Measurements from ENCODE around the gene PSMC3.

Gene PSMC3

DNA sequence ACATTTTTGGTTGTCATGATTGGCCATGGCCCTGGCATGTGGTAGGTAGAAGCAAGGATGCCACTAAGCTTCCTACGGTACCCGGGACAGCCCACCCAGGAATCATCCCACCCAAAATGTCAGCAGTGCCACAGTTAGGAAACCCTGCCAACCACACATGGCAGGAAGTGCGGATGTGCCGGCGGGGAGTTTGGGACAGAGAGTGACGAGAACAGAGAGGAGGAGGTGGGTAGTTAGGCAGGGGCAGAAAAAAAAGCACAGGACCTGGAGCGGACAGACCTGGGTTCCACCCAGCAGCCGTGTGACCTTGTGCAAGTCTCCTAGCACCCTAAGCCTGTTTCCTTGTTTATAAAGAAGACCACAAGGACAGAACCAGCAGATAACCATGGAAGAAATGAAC lies 51.2 kb downstream of the PSMC3 start:
- DNase-seq: peak; percentile 62 to 86

DNA sequence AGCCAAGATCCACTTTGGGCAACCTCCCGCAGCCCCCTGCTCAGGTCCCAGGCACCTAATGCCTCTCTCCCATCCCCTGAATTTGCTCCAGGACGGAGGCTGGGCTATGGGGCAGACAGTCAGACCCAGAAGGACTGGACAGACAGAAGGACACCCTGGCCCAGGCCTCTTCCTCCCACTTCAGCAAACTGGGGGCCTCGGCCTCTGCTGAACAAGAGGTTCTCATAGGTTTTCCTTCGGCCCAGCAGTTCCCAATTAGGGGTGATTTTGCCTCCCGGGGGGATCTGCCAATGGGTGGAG lies 51.6 kb downstream of the PSMC3 start:
- DNase-seq: no peak

DNA sequence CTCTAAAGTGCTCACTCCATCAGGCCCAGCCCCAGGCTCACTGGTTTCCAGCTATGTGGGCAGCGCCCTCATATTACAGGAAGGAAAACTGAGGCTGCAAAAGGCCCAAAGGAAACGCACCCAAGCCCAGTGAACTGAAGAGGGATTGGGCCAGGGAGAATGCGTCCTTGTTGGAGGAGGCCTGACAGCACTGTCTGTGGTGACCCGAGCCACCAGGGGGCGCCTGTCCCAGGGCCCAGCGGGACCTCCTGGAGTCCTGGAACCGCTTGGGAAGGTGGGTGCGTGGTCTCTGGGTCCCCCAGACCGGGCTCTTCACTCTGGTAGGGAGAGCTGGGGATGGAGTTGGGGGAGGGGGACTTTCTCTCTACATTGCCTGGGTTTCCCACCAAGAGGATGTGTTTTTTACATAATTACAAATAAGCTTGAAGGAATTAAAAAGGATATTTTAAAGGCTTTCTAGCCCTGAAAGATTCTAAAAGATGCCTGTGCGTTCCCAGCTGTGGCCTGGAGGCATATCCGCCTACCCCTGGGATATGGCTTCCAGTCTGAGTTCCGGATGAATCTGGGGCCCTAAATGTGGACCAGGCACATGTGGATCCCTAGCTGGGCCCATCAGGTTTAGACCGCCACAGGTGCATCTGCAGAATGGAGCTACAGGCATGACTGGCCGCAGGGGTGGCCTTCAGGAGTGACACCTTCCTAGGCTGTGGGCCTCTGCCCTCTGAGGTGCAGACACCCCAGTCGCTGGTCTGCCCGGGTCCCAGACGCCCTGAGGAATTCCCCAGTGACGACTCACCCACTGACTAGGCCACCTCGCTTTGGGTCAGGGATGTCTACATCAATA lies 52.1 kb downstream of the PSMC3 start:
- peak; percentile 72 to 78 for DNase-seq

DNA sequence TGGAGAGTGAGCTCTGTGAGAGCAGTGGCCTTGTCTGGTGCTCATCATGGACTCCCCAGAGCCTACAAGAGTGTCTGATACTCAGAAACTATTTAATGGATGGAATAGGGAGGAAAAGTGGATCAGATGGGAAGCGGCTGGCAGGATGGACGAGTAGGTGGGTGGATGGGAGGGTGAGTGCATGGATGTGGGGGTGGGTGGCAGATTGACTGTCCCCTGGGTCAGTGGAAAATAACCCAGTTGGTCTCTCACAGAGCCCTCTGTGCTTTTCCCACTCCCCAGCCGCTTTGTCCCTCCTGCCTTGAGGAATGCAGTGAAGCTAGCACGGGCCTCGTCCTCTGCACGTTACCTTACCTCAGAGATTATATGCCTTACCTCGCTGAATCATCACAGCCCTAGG lies 53.8 kb downstream of the PSMC3 start:
- DNase-seq: peak in 1 of 2 donors; percentile 2

DNA sequence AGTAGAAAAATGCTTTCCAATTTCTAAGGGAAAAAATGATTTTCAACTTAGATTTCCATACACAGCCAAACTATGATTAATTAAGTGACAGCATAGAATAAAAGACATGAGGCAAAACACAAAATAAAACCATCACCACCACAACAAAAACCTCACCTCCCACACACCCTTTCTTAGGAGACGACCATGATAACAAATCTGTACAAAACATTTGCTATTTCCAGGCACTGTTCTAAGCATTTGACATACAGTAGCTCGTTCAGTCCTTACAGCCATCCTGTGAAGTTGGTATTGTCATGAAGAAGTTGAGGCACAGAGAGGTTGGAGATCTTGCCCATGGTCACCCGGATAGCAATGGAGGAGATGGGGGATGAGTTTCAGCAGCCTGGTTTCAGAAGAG lies 56.6 kb downstream of the PSMC3 start:
- no peak for DNase-seq
